Transverse colon (tissue), 4 donors: ENCODE measurements around the gene RTL10. TPM values are rescaled to one million over a fixed set of nuclear protein-coding genes. Genes with fewer than 3 reads are reported as not detected.

Experiments used
- DNase-seq: peaks from one replicate; pipeline ENCODE4 v3.0.0-alpha.2; 2019
- H3K27ac ChIP-seq, 4 donors: fragments of 200-600 bp; sonication (generic); 2 replicates each; pipeline ENCODE4 v1.5.1; 2016 to 2018; ENCODE audit warnings: inconsistent platforms in 4 of 4
- H3K27me3 ChIP-seq: fragments of 200-600 bp; sonication (generic); 2 replicates; pipeline ENCODE4 v1.5.1; 2017; ENCODE audit warnings: inconsistent platforms
- H3K36me3 ChIP-seq, 4 donors: fragments of 200-600 bp; sonication (generic); 2 replicates each; pipeline ENCODE4 v1.5.1; 2017 to 2019; ENCODE audit warnings: inconsistent platforms in 4 of 4
- H3K4me1 ChIP-seq, 4 donors: fragments of 200-600 bp; sonication (generic); 2 replicates each; pipeline ENCODE4 v1.5.1; 2017 to 2020; ENCODE audit warnings: inconsistent platforms in 4 of 4
- H3K4me3 ChIP-seq, 4 donors: fragments of 200-600 bp; sonication (generic); 1 replicate in 1 of 4; 2 replicates in 3 of 4; pipeline versions ENCODE4 v1.5.1 to v1.6.1; 2017 to 2019; ENCODE audit warnings: inconsistent platforms in 4 of 4
- H3K9me3 ChIP-seq, 2 donors: fragments of 200-600 bp; sonication (generic); 2 replicates each; pipeline ENCODE4 v1.5.1; 2017 to 2019; ENCODE audit warnings: inconsistent platforms in 2 of 2
- CTCF ChIP-seq, 5 experiments: fragments of 200-600 bp in 3 of 5; fragments of 450-650 bp in 2 of 5; sonication (generic) in 3 of 5; IDR thresholded peaks; 1 replicate in 2 of 5; 2 replicates in 3 of 5; pipeline ENCODE4 v1.5.1; 2016 to 2017; ENCODE audit warnings: antibody characterized with exemption in 5 of 5, inconsistent platforms in 3 of 5, mild to moderate bottlenecking in 2 of 5, moderate library complexity in 1 of 5
- EP300 ChIP-seq: sonication (generic); formaldehyde crosslinking; IDR thresholded peaks from one replicate; pipeline ENCODE4 v1.6.1; 2017; ENCODE audit warnings: antibody characterized with exemption, low read depth
- POLR2A ChIP-seq: fragments of 450-650 bp; IDR thresholded peaks from one replicate; pipeline ENCODE4 v1.6.1; 2016; ENCODE audit warnings: antibody characterized with exemption, mild to moderate bottlenecking, moderate library complexity
- POLR2AphosphoS5 ChIP-seq, 3 donors: sonication (generic); formaldehyde crosslinking; IDR thresholded peaks; one replicate each; pipeline ENCODE4 v1.6.1; 2016; ENCODE audit warnings: antibody characterized with exemption in 3 of 3
- WGBS, 2 donors: methylation state at CpG; one replicate each; pipeline ENCODE4 v1.1.5; 2018; ENCODE audit warnings: low coverage in 1 of 2; 5-methylcytosine and 5-hydroxymethylcytosine counted together
- in situ Hi-C, 4 donors: fragments of 200-750 bp; cut with MboI; loops; one replicate each; pipeline versions ENCODE4 v1.15.0 to v1.15.1; 2017; ENCODE audit warnings: low sequenced_read_pairs in 3 of 4, low pct_ligation_motif_present in 1 of 4, low pct_unique_long_range_greater_than_20kb in 1 of 4
- intact Hi-C: fragments of 100-400 bp; cut with DNase I; formaldehyde crosslinking; loops from one replicate; pipeline ENCODE4 v1.15.1; 2023; ENCODE audit warnings: low total_unique reads
- total RNA-seq, 4 donors: library from RNA; depleted of rRNA; stranded (reverse); fragments of >200 nt; gene quantifications; one replicate each; pipeline ENCODE4 v1.1.0, GENCODE V29; 2016

The RTL10 gene
- total RNA-seq, 4 donors from 2014 or later = 7.1 to 16.8 (median 7.8) TPM

GRCh38 chr22:19868773-19869471 is 14.2 kb upstream of the RTL10 start:
- peak; percentile 66 for DNase-seq
- Histone ChIP-seq H3K9me3 (no peaks in the 10 kb centered on the region), H3K4me1 (peaks cover 5 to 14% (median 12%) of the 10 kb centered on the region in 4 donors), H3K27me3 (no peaks in the 10 kb centered on the region), H3K36me3 (no peaks in the 10 kb centered on the region), H3K27ac (peak overlapping the region in 1 of 4 donors; percentile 12), H3K4me3 (no peak overlapping the region)
- intact Hi-C loops = no loop called here
- in situ Hi-C loops = no loop called here
- TF ChIP-seq CTCF (IDR thresholded peaks at IDR 0.05) (no peak), POLR2AphosphoS5 (IDR thresholded peaks at IDR 0.05) (no peak), POLR2A (no peak), EP300 (no peak)
- 51% methylated on average over 21 of the region's 23 CpGs; no CpG with 5 or more reads in 1 of the 2 donors for WGBS, 2 donors

GRCh38 chr22:19868333-19868732 is 13.7 kb upstream of the RTL10 start:
- DNase-seq = no peak
- no peaks in the 10 kb centered on the region for H3K9me3 ChIP-seq
- no peak for TF ChIP-seq POLR2A
- TF ChIP-seq CTCF (IDR thresholded peaks at IDR 0.05) = no peak
- no peak for TF ChIP-seq POLR2AphosphoS5 (IDR thresholded peaks at IDR 0.05)
- TF ChIP-seq EP300 = no peak
- peaks cover 0 to 10% (median 6%) of the 10 kb centered on the region in 4 donors for H3K4me1 ChIP-seq
- H3K27me3 ChIP-seq = no peaks in the 10 kb centered on the region
- no peak overlapping the region for H3K4me3 ChIP-seq
- intact Hi-C loops (no loop called here), in situ Hi-C loops (no loop called here)
- no peaks in the 10 kb centered on the region for H3K36me3 ChIP-seq
- no peak overlapping the region for H3K27ac ChIP-seq
- WGBS, 2 donors = 82 to 84% methylated on average over 2 to 3 of the region's 3 CpGs

- TF ChIP-seq POLR2A (no peak), EP300 (no peak), CTCF (IDR thresholded peaks at IDR 0.05) (no peak)
- intact Hi-C loops = no loop called here
Observed at GRCh38 chr22:19867617-19868016, 12.9 kb upstream of the RTL10 start.

GRCh38 chr22:19866665-19867009 is 12.0 kb upstream of the RTL10 start:
- intact Hi-C loops = no loop called here
- DNase-seq = no peak
- Histone ChIP-seq H3K9me3 (no peaks in the 10 kb centered on the region), H3K4me1 (peaks cover 0 to 10% (median 0%) of the 10 kb centered on the region in 4 donors), H3K36me3 (no peaks in the 10 kb centered on the region), H3K27me3 (no peaks in the 10 kb centered on the region), H3K4me3 (no peak overlapping the region), H3K27ac (no peak overlapping the region)
- TF ChIP-seq POLR2AphosphoS5 (IDR thresholded peaks at IDR 0.05) (no peak), CTCF (IDR thresholded peaks at IDR 0.05) (no peak), POLR2A (no peak), EP300 (no peak)
- in situ Hi-C loops = no loop called here
- 86 to 89% methylated on average over 3 of the region's 3 CpGs for WGBS, 2 donors

More at GRCh38 chr22:19867617-19868016, 12.9 kb upstream of the RTL10 start:
- no peaks in the 10 kb centered on the region for H3K27me3 ChIP-seq
- 86 to 94% methylated on average over 1 to 7 of the region's 7 CpGs for WGBS, 2 donors
- no peak overlapping the region for H3K4me3 ChIP-seq
- H3K27ac ChIP-seq = no peak overlapping the region
- no peaks in the 10 kb centered on the region for H3K36me3 ChIP-seq
- peaks cover 0 to 10% (median under 1%) of the 10 kb centered on the region in 4 donors for H3K4me1 ChIP-seq
- in situ Hi-C loops = no loop called here
- H3K9me3 ChIP-seq = no peaks in the 10 kb centered on the region
- DNase-seq = no peak
